GM04504 (cell line): Measurements from ENCODE around the gene EEF1B2.
"Not testable (repeated sequence)": the region's sequence is repeated elsewhere in the genome, so short reads cannot be mapped to it uniquely, and the experiment has no call there.

ENCODE experiments used
- DNase-seq: peaks from one replicate; pipeline ENCODE4 v3.0.0-alpha.2; 2012; ENCODE audit warnings: low read depth

The EEF1B2 gene

GRCh38 chr2:206164261-206164862 lies 4.7 kb downstream of the EEF1B2 start:
- peak; percentile 17 for DNase-seq

GRCh38 chr2:206168230-206168629 lies 8.5 kb downstream of the EEF1B2 start:
- not testable (repeated sequence) for DNase-seq

- not testable (repeated sequence) for DNase-seq
Measured at GRCh38 chr2:206171624-206172397, 12.1 kb downstream of the EEF1B2 start.

- DNase-seq = no peak
Measured at GRCh38 chr2:206173147-206173546, 13.5 kb downstream of the EEF1B2 start.

- DNase-seq = no peak
Measured at GRCh38 chr2:206176121-206176520, 16.4 kb downstream of the EEF1B2 start.

GRCh38 chr2:206176901-206177300 lies 17.2 kb downstream of the EEF1B2 start:
- no peak for DNase-seq

GRCh38 chr2:206181526-206181925 lies 21.8 kb downstream of the EEF1B2 start:
- DNase-seq = not testable (repeated sequence)

GRCh38 chr2:206189691-206190090 lies 30.0 kb downstream of the EEF1B2 start:
- DNase-seq = no peak

GRCh38 chr2:206190111-206190510 lies 30.4 kb downstream of the EEF1B2 start:
- DNase-seq = no peak

GRCh38 chr2:206190689-206191088 lies 31.0 kb downstream of the EEF1B2 start:
- DNase-seq = no peak

GRCh38 chr2:206192157-206192556 lies 32.5 kb downstream of the EEF1B2 start:
- no peak for DNase-seq

GRCh38 chr2:206193671-206194357 lies 34.1 kb downstream of the EEF1B2 start:
- DNase-seq = no peak

- DNase-seq = peak; percentile 29
Measured at GRCh38 chr2:206198677-206199076, 39.0 kb downstream of the EEF1B2 start.

- no peak for DNase-seq
Measured at GRCh38 chr2:206201075-206201848, 41.6 kb downstream of the EEF1B2 start.

- DNase-seq = no peak
Measured at GRCh38 chr2:206202446-206202845, 42.8 kb downstream of the EEF1B2 start.

GRCh38 chr2:206203331-206203730 lies 43.6 kb downstream of the EEF1B2 start:
- no peak for DNase-seq

GRCh38 chr2:206204710-206205109 lies 45.0 kb downstream of the EEF1B2 start:
- DNase-seq = no peak

GRCh38 chr2:206207316-206207715 lies 47.6 kb downstream of the EEF1B2 start:
- not testable (repeated sequence) for DNase-seq

GRCh38 chr2:206208900-206209299 lies 49.2 kb downstream of the EEF1B2 start:
- DNase-seq = no peak

GRCh38 chr2:206211657-206212255 lies 52.1 kb downstream of the EEF1B2 start:
- DNase-seq = peak; percentile 41
